Nephron progenitor cell (in vitro differentiated cells): ENCODE data around the gene TEK.

Experiments
- DNase-seq: peaks from one replicate; pipeline ENCODE4 v3.0.0; 2021
- H3K27ac Mint-ChIP-seq: 2 replicates; pipeline ENCODE4 v1.8.0; 2021; ENCODE audit warnings: mild to moderate bottlenecking, moderate library complexity, mixed read lengths
- H3K27me3 Mint-ChIP-seq: 2 replicates; pipeline ENCODE4 v1.8.0; 2021; ENCODE audit warnings: mild to moderate bottlenecking, low read depth, mixed read lengths; ENCODE audit not compliant: poor library complexity
- H3K36me3 Mint-ChIP-seq: 2 replicates; pipeline ENCODE4 v1.8.0; 2021; ENCODE audit warnings: low read depth, mixed read lengths
- H3K4me1 Mint-ChIP-seq: 2 replicates; pipeline ENCODE4 v1.8.0; 2021; ENCODE audit warnings: mixed read lengths
- H3K4me3 Mint-ChIP-seq: 2 replicates; pipeline ENCODE4 v1.8.0; 2021; ENCODE audit warnings: mild to moderate bottlenecking, moderate library complexity, mixed read lengths
- H3K9me3 Mint-ChIP-seq: 2 replicates; pipeline ENCODE4 v1.8.0; 2021; ENCODE audit warnings: mild to moderate bottlenecking, moderate library complexity, mixed read lengths
- CTCF ChIP-seq: fragments of 200-600 bp; sonication (generic); IDR thresholded peaks from 2 replicates; pipeline ENCODE4 v1.5.0; 2021; ENCODE audit warnings: antibody characterized with exemption

TEK gene

GRCh38 chr9:27168951-27169350, 59.9 kb downstream of the TEK start:
- no peaks in the 10 kb centered on the region for H3K9me3 Mint-ChIP-seq
- no peak overlapping the region for H3K27ac Mint-ChIP-seq
- H3K4me3 Mint-ChIP-seq = no peak overlapping the region
- no peak for TF ChIP-seq CTCF
- H3K4me1 Mint-ChIP-seq = peaks cover 7% of the 10 kb centered on the region
- no peak for DNase-seq
- no peaks in the 10 kb centered on the region for H3K36me3 Mint-ChIP-seq
- H3K27me3 Mint-ChIP-seq = no peaks in the 10 kb centered on the region

- Mint-ChIP-seq H3K4me3 (no peak overlapping the region), H3K36me3 (peaks cover 19% of the 10 kb centered on the region), H3K4me1 (no peaks in the 10 kb centered on the region), H3K9me3 (peaks cover 27% of the 10 kb centered on the region), H3K27ac (no peak overlapping the region), H3K27me3 (no peaks in the 10 kb centered on the region)
- no peak for TF ChIP-seq CTCF
- DNase-seq = no peak
Measured at GRCh38 chr9:27176971-27177370, 67.9 kb downstream of the TEK start.

- H3K9me3 Mint-ChIP-seq = peaks cover 27% of the 10 kb centered on the region
- TF ChIP-seq CTCF = no peak
- no peaks in the 10 kb centered on the region for H3K27me3 Mint-ChIP-seq
- H3K4me3 Mint-ChIP-seq = no peak overlapping the region
- no peak overlapping the region for H3K27ac Mint-ChIP-seq
- no peaks in the 10 kb centered on the region for H3K4me1 Mint-ChIP-seq
- DNase-seq = no peak
- peaks cover 19% of the 10 kb centered on the region for H3K36me3 Mint-ChIP-seq
Measured at GRCh38 chr9:27179245-27179865, 70.3 kb downstream of the TEK start.

- H3K27ac Mint-ChIP-seq = no peak overlapping the region
- TF ChIP-seq CTCF = no peak
- H3K9me3 Mint-ChIP-seq = peaks cover 23% of the 10 kb centered on the region
- peaks cover 14% of the 10 kb centered on the region for H3K36me3 Mint-ChIP-seq
- peaks cover 3% of the 10 kb centered on the region for H3K27me3 Mint-ChIP-seq
- no peak for DNase-seq
- no peaks in the 10 kb centered on the region for H3K4me1 Mint-ChIP-seq
- no peak overlapping the region for H3K4me3 Mint-ChIP-seq
Measured at GRCh38 chr9:27181381-27181780, 72.4 kb downstream of the TEK start.

- Mint-ChIP-seq H3K9me3 (peaks cover 14% of the 10 kb centered on the region), H3K4me3 (no peak overlapping the region), H3K4me1 (no peaks in the 10 kb centered on the region), H3K27ac (no peak overlapping the region), H3K27me3 (peaks cover 3% of the 10 kb centered on the region), H3K36me3 (peaks cover 14% of the 10 kb centered on the region)
- DNase-seq = no peak
- TF ChIP-seq CTCF = no peak
Measured at GRCh38 chr9:27182421-27182820, 73.4 kb downstream of the TEK start.

- Mint-ChIP-seq H3K4me1 (no peaks in the 10 kb centered on the region), H3K36me3 (peaks cover 8% of the 10 kb centered on the region), H3K27ac (no peak overlapping the region), H3K4me3 (no peak overlapping the region), H3K9me3 (peaks cover 9% of the 10 kb centered on the region), H3K27me3 (peaks cover 3% of the 10 kb centered on the region)
- no peak for TF ChIP-seq CTCF
- DNase-seq = no peak
Measured at GRCh38 chr9:27183131-27183530, 74.1 kb downstream of the TEK start.
